ENCODE measurements around the gene MICAL3.

MICAL3 gene

GRCh38 chr22:17833489-17833888 lies 190.9 kb downstream of the MICAL3 start:
- no peak overlapping the region for H3K27ac ChIP-seq (replicated peaks)

GRCh38 chr22:17832665-17833064 lies 191.7 kb downstream of the MICAL3 start:
- no peak for DNase-seq (ENCODE audit: low read depth in 1 of 2, low spot score in 1 of 2)
- Histone ChIP-seq H3K27me3 (ENCODE audit: insufficient read depth, poor library complexity, severe bottlenecking) (no peaks in the 10 kb centered on the region), H3K27ac (replicated peaks) (no peak overlapping the region), H3K4me3 (replicated peaks; ENCODE audit: insufficient read depth, low read length) (no peak overlapping the region)
- TF ChIP-seq SPI1 (IDR thresholded peaks at IDR 0.05; ENCODE audit: borderline replicate concordance, low read depth) (no peak), GABPA (IDR thresholded peaks at IDR 0.05; ENCODE audit: low read depth) (no peak), POLR2AphosphoS5 (IDR thresholded peaks at IDR 0.05; ENCODE audit: low read depth) (no peak), REST (IDR thresholded peaks at IDR 0.05; ENCODE audit: insufficient replicate concordance, low read depth) (no peak), CTCF (IDR thresholded peaks at IDR 0.05; ENCODE audit: insufficient read depth, low read length) (no peak)

More at GRCh38 chr22:17833489-17833888, 190.9 kb downstream of the MICAL3 start:
- TF ChIP-seq REST (IDR thresholded peaks at IDR 0.05; ENCODE audit: insufficient replicate concordance, low read depth) (no peak), CTCF (IDR thresholded peaks at IDR 0.05; ENCODE audit: insufficient read depth, low read length) (no peak)
- no peak for DNase-seq (ENCODE audit: low read depth in 1 of 2, low spot score in 1 of 2)
- no peak overlapping the region for H3K4me3 ChIP-seq (replicated peaks; ENCODE audit: insufficient read depth, low read length)
- H3K27me3 ChIP-seq (ENCODE audit: insufficient read depth, poor library complexity, severe bottlenecking), result no peaks in the 10 kb centered on the region

GRCh38 chr22:17831501-17832251 lies 192.7 kb downstream of the MICAL3 start:
- no peaks in the 10 kb centered on the region for H3K27me3 ChIP-seq (ENCODE audit: insufficient read depth, poor library complexity, severe bottlenecking)
- no peak for TF ChIP-seq SPI1 (IDR thresholded peaks at IDR 0.05; ENCODE audit: borderline replicate concordance, low read depth)
- no peak for TF ChIP-seq CTCF (IDR thresholded peaks at IDR 0.05; ENCODE audit: insufficient read depth, low read length)
- no peak for TF ChIP-seq GABPA (IDR thresholded peaks at IDR 0.05; ENCODE audit: low read depth)
- TF ChIP-seq POLR2AphosphoS5 (IDR thresholded peaks at IDR 0.05; ENCODE audit: low read depth), result no peak
- TF ChIP-seq REST (IDR thresholded peaks at IDR 0.05; ENCODE audit: insufficient replicate concordance, low read depth), result no peak
- H3K27ac ChIP-seq (replicated peaks), result no peak overlapping the region
- DNase-seq (ENCODE audit: low read depth in 1 of 2, low spot score in 1 of 2), result no peak
- H3K4me3 ChIP-seq (replicated peaks; ENCODE audit: insufficient read depth, low read length), result no peak overlapping the region
